Measurements from ENCODE around the gene SERPINB6.
"Not testable (repeated sequence)": the region's sequence is repeated elsewhere in the genome, so short reads cannot be mapped to it uniquely, and the experiment has no call there.

The SERPINB6 gene

GRCh38 chr6:2980465-2980855 is 9.1 kb upstream of the SERPINB6 start:
- no peak overlapping the region for H3K9ac ChIP-seq (ENCODE audit: low read length)
- H3K4me3 ChIP-seq (ENCODE audit: low read length), result no peak overlapping the region
- no peaks in the 10 kb centered on the region for H3K27me3 ChIP-seq (ENCODE audit: control insufficient read depth, insufficient read depth, low read length)
- H3K36me3 ChIP-seq (ENCODE audit: control insufficient read depth, insufficient read depth, low read length), result no peaks in the 10 kb centered on the region
- no peak overlapping the region for H3K27ac ChIP-seq (ENCODE audit: low read depth, low read length)
- H3K4me1 ChIP-seq (ENCODE audit: control insufficient read depth, insufficient read depth, low read length), result peaks cover 6% of the 10 kb centered on the region

DNA sequence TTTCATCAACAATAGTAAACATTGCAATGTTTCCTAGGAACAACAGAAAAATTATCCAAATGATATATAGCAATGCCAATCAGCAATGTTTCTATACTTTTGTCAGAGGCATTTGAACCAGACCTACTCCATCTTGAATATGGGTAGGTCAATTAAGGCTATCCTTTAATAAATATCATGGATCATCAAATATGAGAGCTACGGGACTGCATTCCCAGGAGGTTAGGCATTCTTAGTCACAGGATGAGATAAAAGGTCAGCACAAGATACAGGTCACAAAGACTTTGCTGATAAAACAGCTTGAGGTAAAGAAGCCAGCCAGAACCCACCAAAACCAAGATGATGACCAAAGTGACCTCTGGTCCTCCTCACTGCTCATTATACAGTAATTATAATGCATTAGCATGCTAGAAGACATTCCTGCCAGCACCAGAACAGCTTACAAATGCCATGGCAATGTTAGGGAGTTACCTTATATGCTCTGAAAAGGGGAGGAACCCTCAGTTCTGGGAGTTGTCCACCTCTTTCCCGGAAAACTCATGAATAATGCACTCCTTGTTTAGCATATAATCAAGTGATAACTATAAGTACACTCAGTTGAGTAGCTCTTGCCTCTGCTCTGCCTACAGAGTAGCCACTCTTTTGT is 8.6 kb upstream of the SERPINB6 start:
- Histone ChIP-seq H3K4me1 (ENCODE audit: control insufficient read depth, insufficient read depth, low read length) (peaks cover 6% of the 10 kb centered on the region), H3K36me3 (ENCODE audit: control insufficient read depth, insufficient read depth, low read length) (no peaks in the 10 kb centered on the region), H3K4me3 (ENCODE audit: low read length) (no peak overlapping the region), H3K9ac (ENCODE audit: low read length) (no peak overlapping the region), H3K27me3 (ENCODE audit: control insufficient read depth, insufficient read depth, low read length) (no peaks in the 10 kb centered on the region), H3K27ac (ENCODE audit: low read depth, low read length) (no peak overlapping the region)

DNA sequence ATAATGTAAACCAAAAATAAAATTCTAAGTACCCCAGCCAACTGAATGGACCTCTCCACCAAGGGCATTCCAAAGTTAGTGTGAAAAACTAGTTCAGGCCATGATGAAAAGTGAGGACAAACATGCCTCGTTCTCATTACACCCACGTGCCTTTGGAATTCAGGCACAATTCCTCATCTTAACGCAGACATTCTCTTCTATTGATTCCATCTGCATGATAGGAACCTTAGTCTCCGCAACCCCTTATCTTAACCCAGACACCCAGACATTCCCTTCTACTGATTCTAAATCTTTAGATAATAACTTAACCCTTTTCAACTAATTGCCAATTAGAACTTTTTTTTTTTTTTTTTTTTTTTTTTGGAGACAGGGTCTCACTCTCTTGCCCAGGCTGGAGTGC is 7.6 kb upstream of the SERPINB6 start:
- no peaks in the 10 kb centered on the region for H3K27me3 ChIP-seq (ENCODE audit: control insufficient read depth, insufficient read depth, low read length)

GRCh38 chr6:2977799-2978590 is 6.6 kb upstream of the SERPINB6 start:
- H3K4me1 ChIP-seq (ENCODE audit: control insufficient read depth, insufficient read depth, low read length), result peaks cover 6% of the 10 kb centered on the region
- H3K4me3 ChIP-seq (ENCODE audit: low read length), result no peak overlapping the region
- no peak overlapping the region for H3K27ac ChIP-seq (ENCODE audit: low read depth, low read length)
- H3K27me3 ChIP-seq (ENCODE audit: control insufficient read depth, insufficient read depth, low read length), result no peaks in the 10 kb centered on the region
- H3K9ac ChIP-seq (ENCODE audit: low read length), result no peak overlapping the region
- no peaks in the 10 kb centered on the region for H3K36me3 ChIP-seq (ENCODE audit: control insufficient read depth, insufficient read depth, low read length)

More for the DNA sequence above, 7.6 kb upstream of the SERPINB6 start:
- Histone ChIP-seq H3K4me3 (ENCODE audit: low read length) (no peak overlapping the region), H3K36me3 (ENCODE audit: control insufficient read depth, insufficient read depth, low read length) (no peaks in the 10 kb centered on the region), H3K4me1 (ENCODE audit: control insufficient read depth, insufficient read depth, low read length) (peaks cover 6% of the 10 kb centered on the region), H3K27ac (ENCODE audit: low read depth, low read length) (no peak overlapping the region), H3K9ac (ENCODE audit: low read length) (no peak overlapping the region)

DNA sequence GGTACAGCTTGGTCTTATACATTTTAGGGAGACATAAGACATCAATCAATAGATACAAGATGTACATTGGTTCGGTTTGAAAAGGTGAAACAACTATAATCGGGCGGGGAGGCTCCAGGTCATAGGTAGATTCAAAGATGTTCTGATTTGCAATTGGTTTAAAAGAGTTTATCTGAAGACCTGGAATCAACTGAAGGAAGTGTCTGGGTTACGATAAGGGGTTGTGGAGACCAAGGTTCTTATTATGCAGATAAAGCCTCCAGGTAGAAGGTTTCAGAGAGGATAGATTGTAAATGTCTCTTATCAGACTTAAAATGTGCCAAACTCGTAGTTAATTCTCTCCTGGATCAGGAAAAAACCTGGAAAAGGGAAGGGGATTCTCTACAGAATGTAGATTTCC is 5.9 kb upstream of the SERPINB6 start:
- H3K27ac ChIP-seq (ENCODE audit: low read depth, low read length), result no peak overlapping the region
- H3K4me1 ChIP-seq (ENCODE audit: control insufficient read depth, insufficient read depth, low read length), result peaks cover 6% of the 10 kb centered on the region
- H3K9ac ChIP-seq (ENCODE audit: low read length), result no peak overlapping the region
- no peaks in the 10 kb centered on the region for H3K36me3 ChIP-seq (ENCODE audit: control insufficient read depth, insufficient read depth, low read length)
- H3K27me3 ChIP-seq (ENCODE audit: control insufficient read depth, insufficient read depth, low read length), result no peaks in the 10 kb centered on the region
- no peak overlapping the region for H3K4me3 ChIP-seq (ENCODE audit: low read length)

GRCh38 chr6:2976571-2977085 is 5.3 kb upstream of the SERPINB6 start:
- Histone ChIP-seq H3K36me3 (ENCODE audit: control insufficient read depth, insufficient read depth, low read length) (no peaks in the 10 kb centered on the region), H3K4me3 (ENCODE audit: low read length) (no peak overlapping the region), H3K27me3 (ENCODE audit: control insufficient read depth, insufficient read depth, low read length) (no peaks in the 10 kb centered on the region), H3K4me1 (ENCODE audit: control insufficient read depth, insufficient read depth, low read length) (peaks cover 5% of the 10 kb centered on the region), H3K27ac (ENCODE audit: low read depth, low read length) (no peak overlapping the region), H3K9ac (ENCODE audit: low read length) (no peak overlapping the region)

DNA sequence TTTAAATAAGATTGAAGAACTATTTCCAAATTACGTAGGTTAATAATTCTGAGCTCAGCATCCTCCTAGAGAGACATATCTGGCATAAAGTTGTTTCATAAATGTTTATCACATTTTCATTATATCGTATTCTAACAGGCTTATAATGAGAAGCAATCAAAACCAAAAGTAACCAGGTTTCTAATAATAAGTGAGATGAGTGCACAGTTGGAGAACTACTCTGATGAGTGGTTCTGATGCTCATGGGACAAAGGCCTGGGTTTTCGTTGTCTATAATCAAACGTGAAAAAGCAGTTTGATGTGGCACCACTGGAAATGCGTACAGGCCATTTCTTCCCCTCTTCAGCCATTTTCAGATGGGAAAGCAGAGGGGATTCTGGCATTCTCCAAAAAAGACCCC is 4.7 kb upstream of the SERPINB6 start:
- no peak overlapping the region for H3K4me3 ChIP-seq (ENCODE audit: low read length)
- no peak overlapping the region for H3K27ac ChIP-seq (ENCODE audit: low read depth, low read length)
- no peaks in the 10 kb centered on the region for H3K27me3 ChIP-seq (ENCODE audit: control insufficient read depth, insufficient read depth, low read length)
- H3K36me3 ChIP-seq (ENCODE audit: control insufficient read depth, insufficient read depth, low read length), result no peaks in the 10 kb centered on the region
- no peak overlapping the region for H3K9ac ChIP-seq (ENCODE audit: low read length)
- no peaks in the 10 kb centered on the region for H3K4me1 ChIP-seq (ENCODE audit: control insufficient read depth, insufficient read depth, low read length)

DNA sequence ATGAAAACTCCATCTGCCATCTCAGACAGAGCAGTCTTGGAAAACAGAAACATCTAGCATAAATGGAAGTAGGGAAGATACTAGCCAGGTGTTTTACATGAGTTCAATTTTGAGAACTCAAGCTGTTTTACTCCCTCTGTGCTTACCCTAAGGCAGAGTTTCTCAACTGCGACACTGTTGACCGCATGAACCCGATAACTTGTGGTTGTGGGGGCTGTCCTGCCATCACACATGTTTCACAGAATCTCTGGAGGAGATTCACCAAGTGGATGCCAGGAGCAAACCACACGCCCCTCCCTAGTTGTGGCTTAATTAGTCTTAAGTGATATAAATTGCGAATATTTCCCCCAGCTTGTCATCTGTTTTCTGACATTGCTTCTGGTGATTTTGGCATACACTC is 2.3 kb upstream of the SERPINB6 start:
- Histone ChIP-seq H3K27me3 (ENCODE audit: control insufficient read depth, insufficient read depth, low read length) (no peaks in the 10 kb centered on the region), H3K9ac (ENCODE audit: low read length) (no peak overlapping the region), H3K4me3 (ENCODE audit: low read length) (no peak overlapping the region), H3K36me3 (ENCODE audit: control insufficient read depth, insufficient read depth, low read length) (no peaks in the 10 kb centered on the region), H3K27ac (ENCODE audit: low read depth, low read length) (no peak overlapping the region), H3K4me1 (ENCODE audit: control insufficient read depth, insufficient read depth, low read length) (peaks cover 8% of the 10 kb centered on the region)

DNA sequence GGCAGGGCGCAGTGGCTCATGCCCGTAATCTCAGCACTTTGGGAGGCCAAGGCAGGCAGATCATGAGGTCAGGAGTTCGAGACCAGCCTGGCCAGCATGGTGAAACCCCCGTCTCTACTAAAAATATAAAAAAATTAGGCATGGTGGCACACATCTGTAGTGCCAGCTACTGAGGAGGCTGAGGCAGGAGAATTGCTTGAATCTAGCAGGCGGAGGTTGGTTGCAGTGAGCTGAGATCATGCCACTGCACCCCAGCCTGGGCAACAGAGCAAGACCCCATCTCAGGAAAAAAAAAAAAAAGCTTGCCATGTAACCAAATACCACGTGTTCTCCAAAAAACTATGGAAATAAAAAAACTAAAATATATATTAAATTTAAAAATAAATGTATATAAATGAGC is 1.8 kb upstream of the SERPINB6 start:
- not testable (repeated sequence) for H3K4me1 ChIP-seq (ENCODE audit: control insufficient read depth, insufficient read depth, low read length); H3K4me3 ChIP-seq (ENCODE audit: low read length); H3K9ac ChIP-seq (ENCODE audit: low read length); H3K36me3 ChIP-seq (ENCODE audit: control insufficient read depth, insufficient read depth, low read length); H3K27ac ChIP-seq (ENCODE audit: low read depth, low read length); H3K27me3 ChIP-seq (ENCODE audit: control insufficient read depth, insufficient read depth, low read length)

GRCh38 chr6:2972685-2973084 is 1.3 kb upstream of the SERPINB6 start:
- not testable (repeated sequence) for H3K36me3 ChIP-seq (ENCODE audit: control insufficient read depth, insufficient read depth, low read length); H3K9ac ChIP-seq (ENCODE audit: low read length); H3K27me3 ChIP-seq (ENCODE audit: control insufficient read depth, insufficient read depth, low read length); H3K27ac ChIP-seq (ENCODE audit: low read depth, low read length); H3K4me1 ChIP-seq (ENCODE audit: control insufficient read depth, insufficient read depth, low read length); H3K4me3 ChIP-seq (ENCODE audit: low read length)

DNA sequence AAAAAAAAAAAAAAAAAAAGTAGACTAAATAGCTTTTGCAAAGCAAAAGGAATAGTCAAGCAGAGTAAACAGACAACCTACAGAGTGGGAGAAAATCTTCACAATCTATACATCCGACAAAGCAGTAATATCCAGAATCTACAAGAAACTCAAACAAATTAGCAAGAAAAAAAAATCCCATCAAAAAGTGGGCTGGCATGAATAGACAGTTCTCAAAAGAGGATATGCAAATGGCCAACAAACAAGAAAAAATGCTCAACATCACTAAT is 786 bp upstream of the SERPINB6 start:
- peak overlapping the region; percentile 32 for H3K9ac ChIP-seq (ENCODE audit: low read length)
- peak overlapping the region; percentile 73 for H3K4me3 ChIP-seq (ENCODE audit: low read length)
- not testable (repeated sequence) for H3K27me3 ChIP-seq (ENCODE audit: control insufficient read depth, insufficient read depth, low read length); H3K36me3 ChIP-seq (ENCODE audit: control insufficient read depth, insufficient read depth, low read length); H3K4me1 ChIP-seq (ENCODE audit: control insufficient read depth, insufficient read depth, low read length)
- peak overlapping the region; percentile 97 for H3K27ac ChIP-seq (ENCODE audit: low read depth, low read length)

- H3K4me3 ChIP-seq (ENCODE audit: low read length), result peak overlapping the region; percentile 73
- no peaks in the 10 kb centered on the region for H3K27me3 ChIP-seq (ENCODE audit: control insufficient read depth, insufficient read depth, low read length)
- H3K36me3 ChIP-seq (ENCODE audit: control insufficient read depth, insufficient read depth, low read length), result no peaks in the 10 kb centered on the region
- peak overlapping the region; percentile 97 for H3K27ac ChIP-seq (ENCODE audit: low read depth, low read length)
- peaks cover 8% of the 10 kb centered on the region for H3K4me1 ChIP-seq (ENCODE audit: control insufficient read depth, insufficient read depth, low read length)
- H3K9ac ChIP-seq (ENCODE audit: low read length), result peak overlapping the region; percentile 56
Measured at GRCh38 chr6:2970753-2971419, 481 bp downstream of the SERPINB6 start.
